ENCODE data around the gene PFKFB1.

The PFKFB1 gene

DNA sequence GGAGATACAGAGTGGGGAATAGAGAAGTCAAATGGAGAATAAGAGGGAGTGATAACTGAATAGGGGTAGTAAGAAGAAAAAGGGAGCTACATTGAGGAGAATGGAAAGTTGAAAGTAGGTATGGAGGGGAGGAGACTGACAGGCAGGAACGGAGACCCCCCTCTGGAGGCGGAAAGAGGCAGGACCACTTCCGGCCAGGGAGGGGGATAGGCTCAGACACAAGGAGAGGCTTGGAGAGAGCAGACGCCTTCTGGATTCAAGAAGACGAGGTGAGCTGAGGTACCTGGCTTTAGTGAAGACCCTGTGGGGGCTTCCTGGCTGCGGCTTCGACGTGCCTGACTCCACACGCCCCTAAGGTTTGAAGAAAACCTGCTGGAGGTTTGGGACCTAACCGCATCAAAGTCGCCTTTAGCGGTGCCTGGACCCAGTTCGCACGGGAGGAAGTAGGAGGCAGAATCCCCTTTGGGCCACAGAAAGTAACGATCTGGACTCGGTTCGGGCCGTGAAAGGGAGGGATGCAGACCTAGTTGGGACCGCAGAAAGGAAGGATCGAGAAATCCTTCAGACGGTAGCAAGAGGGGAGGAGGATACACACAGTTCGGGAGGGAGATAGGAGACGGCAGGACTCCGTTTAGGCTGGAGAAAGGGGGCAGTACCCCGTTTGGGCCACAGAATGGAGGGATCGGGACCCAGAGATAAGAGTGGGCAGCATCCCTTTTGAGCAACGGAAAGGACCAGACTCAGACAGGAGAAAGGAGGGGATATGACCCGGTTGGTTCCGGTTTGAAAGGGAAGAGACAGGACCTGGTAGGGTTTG, 73.2 kb downstream of the PFKFB1 start, which contains the start of gene TRO:
TRO (plus strand) TSS at position 215 of the 817 bp plus-strand sequence. CDS start 1,423 bp downstream, outside the sequence.
- H3K9me3 ChIP-seq (ENCODE audit: control insufficient read depth, low read length) = no peaks in the 10 kb centered on the region
- H2BK12ac ChIP-seq (ENCODE audit: low read length in 2 of 2) = no peak within 1 kb of the TSS
- peak within 1 kb of the TSS; percentile 3 for H2BK5ac ChIP-seq (ENCODE audit: low read depth, low read length, poor library complexity, severe bottlenecking)
- peaks cover 16% of the 10 kb centered on the region for H3K79me1 ChIP-seq (replicated peaks; ENCODE audit: low read length, poor library complexity, severe bottlenecking)
- H3K4me2 ChIP-seq (ENCODE audit: low read length, poor library complexity, severe bottlenecking) = peak within 1 kb of the TSS; percentile 67
- H3K9ac ChIP-seq (ENCODE audit: low read length) = peak within 1 kb of the TSS; percentile 81
- H3K4me1 ChIP-seq (ENCODE audit: control insufficient read depth, insufficient read depth, low read depth, low read length) = peaks cover 5% of the 10 kb centered on the region
- H3K14ac ChIP-seq (ENCODE audit: low read length in 2 of 2) = no peak within 1 kb of the TSS
- H3K23ac ChIP-seq (ENCODE audit: low read length in 2 of 2) = no peak within 1 kb of the TSS
- WGBS = under 1% methylated on average over 29 of the region's 29 CpGs
- no peak within 1 kb of the TSS for H2BK120ac ChIP-seq (ENCODE audit: low read depth, low read length)
- H3K4me3 ChIP-seq (ENCODE audit: insufficient read depth in 1 of 2, low read depth in 1 of 2, low read length in 2 of 2) = peak within 1 kb of the TSS; percentile 60 to 84
- H2BK15ac ChIP-seq (ENCODE audit: low read depth, poor library complexity, severe bottlenecking) = no peak within 1 kb of the TSS
- H4K8ac ChIP-seq (ENCODE audit: low read length) = peak within 1 kb of the TSS; percentile 38
- peak within 1 kb of the TSS; percentile 16 to 71 for H3K18ac ChIP-seq (ENCODE audit: low read depth in 1 of 2, low read length in 2 of 2)
- peaks cover 18 to 28% of the 10 kb centered on the region in 2 experiments for H3K36me3 ChIP-seq (ENCODE audit: control insufficient read depth in 1 of 2, insufficient read depth in 2 of 2, low read depth in 1 of 2, low read length in 2 of 2)
- H2AFZ ChIP-seq (ENCODE audit: low read depth, low read length) = peak within 1 kb of the TSS; percentile 8
- peak within 1 kb of the TSS; percentile 31 for H3K27ac ChIP-seq (ENCODE audit: low read length, poor library complexity, severe bottlenecking)
- H3K27me3 ChIP-seq (ENCODE audit: control insufficient read depth in 1 of 2, insufficient read depth in 1 of 2, low read length in 2 of 2) = peaks cover 0 to 9% of the 10 kb centered on the region in 2 experiments
- no peak within 1 kb of the TSS for H3K4ac ChIP-seq (ENCODE audit: low read depth in 1 of 2, low read length in 2 of 2)
- H4K91ac ChIP-seq (ENCODE audit: low read length) = peak within 1 kb of the TSS; percentile 8
- H2AK5ac ChIP-seq (ENCODE audit: low read length, severe bottlenecking) = no peak within 1 kb of the TSS
- peak; percentile 28 for DNase-seq

DNA sequence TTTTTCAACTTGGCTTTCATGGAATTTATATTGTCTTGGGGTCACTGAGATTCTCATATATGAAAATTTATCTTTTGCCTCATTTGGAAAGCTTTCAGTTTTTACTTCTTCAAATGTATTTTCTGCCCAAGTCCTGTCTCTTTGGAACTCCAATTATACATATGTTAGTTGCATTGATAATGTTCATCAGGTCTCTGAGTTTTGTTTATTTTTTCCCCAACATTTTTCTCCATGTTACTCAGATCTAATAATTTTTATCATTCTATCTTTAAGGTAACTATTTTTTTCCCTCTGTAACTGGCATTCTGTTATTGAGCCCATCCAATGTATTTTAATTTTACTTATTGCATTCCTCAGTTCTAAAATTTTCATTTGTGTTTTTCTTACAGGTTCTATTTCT, 84.0 kb downstream of the PFKFB1 start:
- no peak overlapping the region for H2BK12ac ChIP-seq (ENCODE audit: low read length in 2 of 2)
- no peak overlapping the region for H3K18ac ChIP-seq (ENCODE audit: low read depth in 1 of 2, low read length in 2 of 2)
- peaks cover 22% of the 10 kb centered on the region for H3K9me3 ChIP-seq (ENCODE audit: control insufficient read depth, low read length)
- H3K4me3 ChIP-seq (ENCODE audit: insufficient read depth in 1 of 2, low read depth in 1 of 2, low read length in 2 of 2) = no peak overlapping the region
- no peak for DNase-seq
- H3K79me1 ChIP-seq (replicated peaks; ENCODE audit: low read length, poor library complexity, severe bottlenecking) = no peaks in the 10 kb centered on the region
- no peak overlapping the region for H3K9ac ChIP-seq (ENCODE audit: low read length)
- H3K4ac ChIP-seq (ENCODE audit: low read depth in 1 of 2, low read length in 2 of 2) = no peak overlapping the region
- H3K23ac ChIP-seq (ENCODE audit: low read length in 2 of 2) = no peak overlapping the region
- H2BK15ac ChIP-seq (ENCODE audit: low read depth, poor library complexity, severe bottlenecking) = no peak overlapping the region
- no peak overlapping the region for H2AK5ac ChIP-seq (ENCODE audit: low read length, severe bottlenecking)
- no peak overlapping the region for H4K91ac ChIP-seq (ENCODE audit: low read length)
- no peak overlapping the region for H3K4me2 ChIP-seq (ENCODE audit: low read length, poor library complexity, severe bottlenecking)
- no peak overlapping the region for H4K8ac ChIP-seq (ENCODE audit: low read length)
- no peaks in the 10 kb centered on the region for H3K36me3 ChIP-seq (ENCODE audit: control insufficient read depth in 1 of 2, insufficient read depth in 2 of 2, low read depth in 1 of 2, low read length in 2 of 2)
- H2BK120ac ChIP-seq (ENCODE audit: low read depth, low read length) = no peak overlapping the region
- H2AFZ ChIP-seq (ENCODE audit: low read depth, low read length) = no peak overlapping the region
- no peaks in the 10 kb centered on the region for H3K4me1 ChIP-seq (ENCODE audit: control insufficient read depth, insufficient read depth, low read depth, low read length)
- no peak overlapping the region for H3K27ac ChIP-seq (ENCODE audit: low read length, poor library complexity, severe bottlenecking)
- no peak overlapping the region for H3K14ac ChIP-seq (ENCODE audit: low read length in 2 of 2)
- H3K27me3 ChIP-seq (ENCODE audit: control insufficient read depth in 1 of 2, insufficient read depth in 1 of 2, low read length in 2 of 2) = no peaks in the 10 kb centered on the region
- H2BK5ac ChIP-seq (ENCODE audit: low read depth, low read length, poor library complexity, severe bottlenecking) = no peak overlapping the region

DNA sequence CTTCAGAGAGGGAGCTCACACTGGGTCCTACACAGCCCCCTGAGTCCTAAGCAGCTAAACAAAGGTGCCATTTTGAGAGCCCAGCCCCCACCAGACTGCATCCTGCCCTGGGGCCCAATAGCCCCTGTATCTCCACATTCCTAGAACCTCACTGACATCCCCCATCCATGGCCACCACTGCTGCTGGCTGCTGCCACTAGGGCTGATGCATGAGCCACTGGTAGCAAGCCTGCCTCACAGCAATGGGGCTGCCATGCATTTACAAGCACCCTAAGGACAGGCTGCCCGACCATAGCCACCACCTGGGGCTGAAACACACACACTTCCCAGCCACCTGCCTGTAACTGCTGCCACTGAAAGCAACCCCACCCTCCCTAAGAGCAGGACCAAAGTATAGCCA, 99.8 kb downstream of the PFKFB1 start:
- no peak overlapping the region for H2BK5ac ChIP-seq (ENCODE audit: low read depth, low read length, poor library complexity, severe bottlenecking)
- no peak overlapping the region for H3K4me3 ChIP-seq (ENCODE audit: insufficient read depth in 1 of 2, low read depth in 1 of 2, low read length in 2 of 2)
- no peak overlapping the region for H2BK15ac ChIP-seq (ENCODE audit: low read depth, poor library complexity, severe bottlenecking)
- DNase-seq = no peak
- H2BK120ac ChIP-seq (ENCODE audit: low read depth, low read length) = no peak overlapping the region
- no peak overlapping the region for H3K4me2 ChIP-seq (ENCODE audit: low read length, poor library complexity, severe bottlenecking)
- no peak overlapping the region for H2AK5ac ChIP-seq (ENCODE audit: low read length, severe bottlenecking)
- H3K9ac ChIP-seq (ENCODE audit: low read length) = no peak overlapping the region
- no peak overlapping the region for H3K4ac ChIP-seq (ENCODE audit: low read depth in 1 of 2, low read length in 2 of 2)
- H3K4me1 ChIP-seq (ENCODE audit: control insufficient read depth, insufficient read depth, low read depth, low read length) = no peaks in the 10 kb centered on the region
- no peak overlapping the region for H2AFZ ChIP-seq (ENCODE audit: low read depth, low read length)
- H3K23ac ChIP-seq (ENCODE audit: low read length in 2 of 2) = no peak overlapping the region
- no peaks in the 10 kb centered on the region for H3K79me1 ChIP-seq (replicated peaks; ENCODE audit: low read length, poor library complexity, severe bottlenecking)
- H4K91ac ChIP-seq (ENCODE audit: low read length) = no peak overlapping the region
- no peak overlapping the region for H2BK12ac ChIP-seq (ENCODE audit: low read length in 2 of 2)
- no peak overlapping the region for H3K27ac ChIP-seq (ENCODE audit: low read length, poor library complexity, severe bottlenecking)
- H4K8ac ChIP-seq (ENCODE audit: low read length) = no peak overlapping the region
- WGBS = 50% methylated on average over 1 of the region's 1 CpG
- no peaks in the 10 kb centered on the region for H3K9me3 ChIP-seq (ENCODE audit: control insufficient read depth, low read length)
- no peak overlapping the region for H3K14ac ChIP-seq (ENCODE audit: low read length in 2 of 2)
- no peak overlapping the region for H3K18ac ChIP-seq (ENCODE audit: low read depth in 1 of 2, low read length in 2 of 2)
- H3K36me3 ChIP-seq (ENCODE audit: control insufficient read depth in 1 of 2, insufficient read depth in 2 of 2, low read depth in 1 of 2, low read length in 2 of 2) = no peaks in the 10 kb centered on the region
- peaks cover 0 to 9% of the 10 kb centered on the region in 2 experiments for H3K27me3 ChIP-seq (ENCODE audit: control insufficient read depth in 1 of 2, insufficient read depth in 1 of 2, low read length in 2 of 2)

DNA sequence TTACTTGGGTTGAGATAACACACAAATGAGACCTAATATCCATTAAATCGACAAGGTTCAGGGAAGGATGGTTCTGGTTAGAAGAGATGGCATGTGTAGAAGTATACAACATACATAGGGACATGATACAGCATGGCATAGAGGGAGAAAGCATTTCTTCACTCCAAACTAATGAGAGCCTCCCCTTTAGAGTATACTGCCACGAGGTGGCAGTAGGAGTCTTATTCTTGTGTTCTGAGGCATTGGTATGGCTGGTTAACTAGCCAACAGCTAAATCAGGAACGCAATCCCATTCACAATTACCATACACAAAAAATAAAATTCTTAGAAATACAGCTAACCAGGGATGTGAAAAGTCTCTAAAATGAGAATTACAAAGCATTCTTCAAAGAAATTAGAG, 102.4 kb downstream of the PFKFB1 start:
- Histone ChIP-seq H3K14ac (ENCODE audit: low read length in 2 of 2) (no peak overlapping the region), H3K4me2 (ENCODE audit: low read length, poor library complexity, severe bottlenecking) (no peak overlapping the region), H3K9me3 (ENCODE audit: control insufficient read depth, low read length) (no peaks in the 10 kb centered on the region), H3K9ac (ENCODE audit: low read length) (no peak overlapping the region), H3K27me3 (ENCODE audit: control insufficient read depth in 1 of 2, insufficient read depth in 1 of 2, low read length in 2 of 2) (peaks cover 0 to 3% of the 10 kb centered on the region in 2 experiments), H2BK120ac (ENCODE audit: low read depth, low read length) (no peak overlapping the region), H3K4me1 (ENCODE audit: control insufficient read depth, insufficient read depth, low read depth, low read length) (no peaks in the 10 kb centered on the region), H4K91ac (ENCODE audit: low read length) (no peak overlapping the region), H3K18ac (ENCODE audit: low read depth in 1 of 2, low read length in 2 of 2) (no peak overlapping the region), H2BK12ac (ENCODE audit: low read length in 2 of 2) (no peak overlapping the region), H3K4ac (ENCODE audit: low read depth in 1 of 2, low read length in 2 of 2) (no peak overlapping the region), H3K23ac (ENCODE audit: low read length in 2 of 2) (no peak overlapping the region), H2AK5ac (ENCODE audit: low read length, severe bottlenecking) (no peak overlapping the region), H3K4me3 (ENCODE audit: insufficient read depth in 1 of 2, low read depth in 1 of 2, low read length in 2 of 2) (no peak overlapping the region), H2AFZ (ENCODE audit: low read depth, low read length) (no peak overlapping the region), H3K27ac (ENCODE audit: low read length, poor library complexity, severe bottlenecking) (no peak overlapping the region), H2BK5ac (ENCODE audit: low read depth, low read length, poor library complexity, severe bottlenecking) (no peak overlapping the region), H4K8ac (ENCODE audit: low read length) (no peak overlapping the region), H3K79me1 (replicated peaks; ENCODE audit: low read length, poor library complexity, severe bottlenecking) (no peaks in the 10 kb centered on the region), H3K36me3 (ENCODE audit: control insufficient read depth in 1 of 2, insufficient read depth in 2 of 2, low read depth in 1 of 2, low read length in 2 of 2) (no peaks in the 10 kb centered on the region), H2BK15ac (ENCODE audit: low read depth, poor library complexity, severe bottlenecking) (no peak overlapping the region)
- DNase-seq = peak; percentile 52
- WGBS = no CpG with 5 or more reads among the region's 3 CpGs

Measured in mesenchymal stem cell (in vitro differentiated cells and primary cell).